ENCODE data around the gene POLG.

The POLG gene

GRCh38 chr15:89322822-89323221 is 11.8 kb downstream of the POLG start:
- H3K4me1 ChIP-seq (ENCODE audit: low read depth, poor library complexity, severe bottlenecking) = no peaks in the 10 kb centered on the region
- no peak overlapping the region for H3K27ac ChIP-seq
- H3K4me3 ChIP-seq (IDR thresholded peaks at IDR 0.05; ENCODE audit: insufficient read depth, low read depth, low read length) = no peak overlapping the region
- no peak overlapping the region for H3K4me2 ChIP-seq
- H3K79me2 ChIP-seq (ENCODE audit: insufficient read depth, low read depth) = no peaks in the 10 kb centered on the region
- H3K9ac ChIP-seq = no peak overlapping the region
- H4K20me1 ChIP-seq (ENCODE audit: insufficient read depth) = no peaks in the 10 kb centered on the region
- H2AFZ ChIP-seq (ENCODE audit: low read depth) = no peak overlapping the region
- TF ChIP-seq, protein P1, sequence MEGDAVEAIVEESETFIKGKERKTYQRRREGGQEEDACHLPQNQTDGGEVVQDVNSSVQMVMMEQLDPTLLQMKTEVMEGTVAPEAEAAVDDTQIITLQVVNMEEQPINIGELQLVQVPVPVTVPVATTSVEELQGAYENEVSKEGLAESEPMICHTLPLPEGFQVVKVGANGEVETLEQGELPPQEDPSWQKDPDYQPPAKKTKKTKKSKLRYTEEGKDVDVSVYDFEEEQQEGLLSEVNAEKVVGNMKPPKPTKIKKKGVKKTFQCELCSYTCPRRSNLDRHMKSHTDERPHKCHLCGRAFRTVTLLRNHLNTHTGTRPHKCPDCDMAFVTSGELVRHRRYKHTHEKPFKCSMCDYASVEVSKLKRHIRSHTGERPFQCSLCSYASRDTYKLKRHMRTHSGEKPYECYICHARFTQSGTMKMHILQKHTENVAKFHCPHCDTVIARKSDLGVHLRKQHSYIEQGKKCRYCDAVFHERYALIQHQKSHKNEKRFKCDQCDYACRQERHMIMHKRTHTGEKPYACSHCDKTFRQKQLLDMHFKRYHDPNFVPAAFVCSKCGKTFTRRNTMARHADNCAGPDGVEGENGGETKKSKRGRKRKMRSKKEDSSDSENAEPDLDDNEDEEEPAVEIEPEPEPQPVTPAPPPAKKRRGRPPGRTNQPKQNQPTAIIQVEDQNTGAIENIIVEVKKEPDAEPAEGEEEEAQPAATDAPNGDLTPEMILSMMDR (conservative IDR thresholded peaks at IDR 0.05; ENCODE audit: low read depth, low read length) = no peak
- H3K27me3 ChIP-seq (ENCODE audit: insufficient read depth, low read depth) = no peaks in the 10 kb centered on the region
- peaks cover 6% of the 10 kb centered on the region; the same call in 1 of the 2 replicates for H3K36me3 ChIP-seq (ENCODE audit: insufficient read depth)

DNA sequence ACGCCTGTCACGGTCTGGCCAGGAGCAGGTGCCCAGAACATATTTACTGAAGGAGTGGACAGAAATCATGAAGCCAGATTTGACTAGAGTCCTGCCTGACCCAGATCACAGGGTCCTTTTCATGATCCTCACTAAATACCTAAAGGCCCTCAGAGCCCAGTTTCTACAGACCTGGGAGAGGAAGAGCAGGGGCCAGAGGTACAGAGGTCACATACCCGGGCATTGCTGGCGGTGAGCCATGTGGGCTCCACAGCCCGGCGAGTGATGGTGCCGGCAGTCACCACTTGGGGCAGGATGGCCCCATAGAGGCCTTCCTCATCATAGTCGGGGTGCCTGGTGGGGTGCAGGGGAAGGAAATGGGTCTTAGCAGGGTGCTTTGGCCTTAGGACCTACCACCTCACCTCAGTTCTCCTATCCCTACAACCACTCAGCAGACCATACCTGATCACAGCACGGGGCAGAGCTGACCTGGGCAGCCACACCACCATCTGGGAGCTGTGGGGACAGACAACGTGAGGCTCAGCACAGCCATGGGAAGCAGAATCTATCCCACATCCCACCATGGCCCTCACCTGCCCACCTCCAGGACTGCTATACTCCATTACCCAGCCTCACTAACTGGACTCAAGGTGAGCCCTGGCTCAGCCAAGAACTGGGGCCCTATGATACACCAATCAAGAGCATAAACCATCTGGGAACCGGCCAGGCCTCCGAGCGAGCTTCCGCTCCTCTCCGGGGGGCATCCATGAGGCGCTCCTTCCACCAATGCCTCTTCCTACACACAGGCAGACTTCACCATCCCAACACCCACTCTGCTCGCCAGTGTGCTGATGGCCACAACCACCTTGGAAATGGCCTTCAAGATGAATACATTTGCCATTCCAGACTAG is 12.9 kb downstream of the POLG start:
- no peaks in the 10 kb centered on the region for H4K20me1 ChIP-seq (ENCODE audit: insufficient read depth)
- no peaks in the 10 kb centered on the region for H3K4me1 ChIP-seq (ENCODE audit: low read depth, poor library complexity, severe bottlenecking)
- no peak overlapping the region for H3K4me3 ChIP-seq (IDR thresholded peaks at IDR 0.05; ENCODE audit: insufficient read depth, low read depth, low read length)
- no peaks in the 10 kb centered on the region for H3K27me3 ChIP-seq (ENCODE audit: insufficient read depth, low read depth)
- TF ChIP-seq, protein P1 (conservative IDR thresholded peaks at IDR 0.05; ENCODE audit: low read depth, low read length) = no peak
- no peaks in the 10 kb centered on the region for H3K79me2 ChIP-seq (ENCODE audit: insufficient read depth, low read depth)
- H3K27ac ChIP-seq = no peak overlapping the region
- no peak overlapping the region for H3K9ac ChIP-seq
- H2AFZ ChIP-seq (ENCODE audit: low read depth) = no peak overlapping the region
- H3K4me2 ChIP-seq = no peak overlapping the region
- H3K36me3 ChIP-seq (ENCODE audit: insufficient read depth) = no peaks in the 10 kb centered on the region; the same call in 1 of the 2 replicates

DNA sequence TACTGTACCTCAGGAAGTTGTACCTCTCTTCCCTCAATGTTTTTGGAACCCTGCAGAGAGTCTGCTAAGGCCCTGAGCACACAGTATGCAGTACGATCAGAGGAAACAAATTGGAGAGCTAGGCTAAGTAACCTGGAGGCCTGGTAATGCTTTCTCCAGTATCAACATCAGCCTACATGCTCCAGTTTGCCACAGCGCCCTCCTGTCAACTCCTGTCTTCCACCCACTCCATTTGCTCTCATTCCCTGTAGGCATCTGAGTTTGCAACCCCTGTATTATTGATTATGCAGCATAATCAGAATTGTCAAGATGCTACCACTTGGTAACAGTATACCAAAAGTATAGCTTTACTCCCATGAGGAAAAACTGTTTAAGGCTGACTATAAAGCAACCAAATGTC is 14.4 kb downstream of the POLG start:
- peaks cover 12% of the 10 kb centered on the region; the same call in 1 of the 2 replicates for H3K36me3 ChIP-seq (ENCODE audit: insufficient read depth)
- no peak overlapping the region for H3K4me3 ChIP-seq (IDR thresholded peaks at IDR 0.05; ENCODE audit: insufficient read depth, low read depth, low read length)
- H3K4me2 ChIP-seq = no peak overlapping the region
- H3K27ac ChIP-seq = no peak overlapping the region; the same call in 1 of the 2 replicates
- H3K79me2 ChIP-seq (ENCODE audit: insufficient read depth, low read depth) = no peaks in the 10 kb centered on the region
- H3K9ac ChIP-seq = no peak overlapping the region
- TF ChIP-seq, protein P1 (conservative IDR thresholded peaks at IDR 0.05; ENCODE audit: low read depth, low read length) = no peak
- no peaks in the 10 kb centered on the region for H4K20me1 ChIP-seq (ENCODE audit: insufficient read depth)
- H3K4me1 ChIP-seq (ENCODE audit: low read depth, poor library complexity, severe bottlenecking) = no peaks in the 10 kb centered on the region
- no peak overlapping the region for H2AFZ ChIP-seq (ENCODE audit: low read depth)
- no peaks in the 10 kb centered on the region for H3K27me3 ChIP-seq (ENCODE audit: insufficient read depth, low read depth)

DNA sequence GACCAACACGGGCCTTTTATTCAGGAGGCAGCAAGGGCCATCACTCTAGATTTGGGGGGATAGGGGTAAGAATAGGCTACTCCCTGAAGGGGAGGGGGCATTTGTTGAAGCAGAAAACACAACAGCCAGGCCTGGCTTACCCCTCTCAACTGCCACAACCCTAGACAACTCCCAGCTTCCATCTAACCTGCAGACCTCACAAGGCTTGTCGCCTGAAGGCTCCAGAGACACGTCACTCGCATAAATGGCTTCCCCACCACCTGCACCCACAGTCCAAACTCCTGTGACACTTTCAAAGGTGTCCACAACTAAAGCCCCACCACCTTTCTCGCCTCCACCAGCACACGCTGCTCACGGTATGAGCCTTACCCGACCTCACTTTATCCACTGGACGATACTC is 14.9 kb downstream of the POLG start:
- Histone ChIP-seq H3K27ac (no peak overlapping the region; the same call in 1 of the 2 replicates), H3K4me3 (IDR thresholded peaks at IDR 0.05; ENCODE audit: insufficient read depth, low read depth, low read length) (no peak overlapping the region), H3K4me2 (no peak overlapping the region), H3K9ac (no peak overlapping the region), H3K36me3 (ENCODE audit: insufficient read depth) (peaks cover 12% of the 10 kb centered on the region; the same call in 1 of the 2 replicates), H3K27me3 (ENCODE audit: insufficient read depth, low read depth) (no peaks in the 10 kb centered on the region), H3K79me2 (ENCODE audit: insufficient read depth, low read depth) (no peaks in the 10 kb centered on the region), H2AFZ (ENCODE audit: low read depth) (no peak overlapping the region), H4K20me1 (ENCODE audit: insufficient read depth) (no peaks in the 10 kb centered on the region), H3K4me1 (ENCODE audit: low read depth, poor library complexity, severe bottlenecking) (no peaks in the 10 kb centered on the region)
- TF ChIP-seq, protein P1 (conservative IDR thresholded peaks at IDR 0.05; ENCODE audit: low read depth, low read length) = no peak
